CD4-positive, CD25-positive, alpha-beta regulatory T cell (primary cell): ENCODE measurements around the gene STX8. TPM values are rescaled to one million over a fixed set of nuclear protein-coding genes. Genes with fewer than 3 reads are reported as not detected.
A peak's percentile ranks its signal among the peaks of the same experiment; 100 is the strongest.
"Not testable (repeated sequence)": the region's sequence is repeated elsewhere in the genome, so short reads cannot be mapped to it uniquely, and the experiment has no call there.

Experiments used
- ATAC-seq, 2 donors: fragments of 150-1000 bp; cut with Tn5 transposase; one replicate each; pipeline ENCODE4 v1.10.0; 2021; ENCODE audit warnings: low read depth in 2 of 2, moderate number of reproducible peaks in 2 of 2, moderate library complexity in 1 of 2
- DNase-seq, 3 donors: peaks; one replicate each; pipeline versions ENCODE4 v3.0.0 to v3.0.0-alpha.2; 2012 to 2022; ENCODE audit warnings: mixed read lengths in 1 of 3
- H3K27ac ChIP-seq: one replicate; pipeline ENCODE4 v1.7.0; 2013; ENCODE audit warnings: mild to moderate bottlenecking, low read length; ENCODE audit not compliant: insufficient read depth, poor library complexity, severe bottlenecking
- H3K27me3 ChIP-seq: one replicate; pipeline ENCODE4 v1.7.0; 2013; ENCODE audit warnings: low read length; ENCODE audit not compliant: control insufficient read depth, insufficient read depth
- H3K36me3 ChIP-seq: one replicate; pipeline ENCODE4 v1.7.0; 2013; ENCODE audit warnings: mild to moderate bottlenecking, low read length, moderate library complexity; ENCODE audit not compliant: control insufficient read depth, insufficient read depth
- H3K4me1 ChIP-seq: 2 replicates; pipeline ENCODE4 v1.7.0; 2013; ENCODE audit warnings: mild to moderate bottlenecking, low read length; ENCODE audit not compliant: insufficient read depth, control insufficient read depth, poor library complexity, severe bottlenecking
- H3K4me3 ChIP-seq: one replicate; pipeline ENCODE4 v1.7.0; 2013; ENCODE audit warnings: low read depth, mild to moderate bottlenecking, low read length, moderate library complexity
- H3K9me3 ChIP-seq, 2 experiments: 1 replicate in 1 of 2; 2 replicates in 1 of 2; pipeline ENCODE4 v1.7.0; 2013; ENCODE audit warnings: low read length in 2 of 2, mild to moderate bottlenecking in 1 of 2, moderate library complexity in 1 of 2; ENCODE audit not compliant: control insufficient read depth in 2 of 2
- H3K27ac Mint-ChIP-seq, 3 donors: one replicate each; pipeline ENCODE4 v1.8.0; 2020 to 2022; ENCODE audit warnings: mild to moderate bottlenecking in 3 of 3, mixed read lengths in 3 of 3, moderate library complexity in 2 of 3
- H3K27me3 Mint-ChIP-seq: one replicate; pipeline ENCODE4 v1.8.0; 2022; ENCODE audit warnings: mild to moderate bottlenecking, mixed read lengths
- H3K36me3 Mint-ChIP-seq: one replicate; pipeline ENCODE4 v1.8.0; 2020; ENCODE audit warnings: mixed read lengths
- H3K4me1 Mint-ChIP-seq, 4 donors: one replicate each; pipeline ENCODE4 v1.8.0; 2020 to 2022; ENCODE audit warnings: mixed read lengths in 4 of 4, mild to moderate bottlenecking in 1 of 4
- H3K4me3 Mint-ChIP-seq, 4 donors: one replicate each; pipeline ENCODE4 v1.8.0; 2020 to 2022; ENCODE audit warnings: mild to moderate bottlenecking in 4 of 4, mixed read lengths in 4 of 4, moderate library complexity in 3 of 4
- H3K9me3 Mint-ChIP-seq, 7 donors: one replicate each; pipeline ENCODE4 v1.8.0; 2020 to 2022; ENCODE audit warnings: mixed read lengths in 7 of 7, mild to moderate bottlenecking in 3 of 7, moderate library complexity in 2 of 7
- polyA plus RNA-seq, 4 donors: library from polyadenylated mRNA; unstranded; fragments of 300-500 nt; fragmentation: Illumina TruSeq; gene quantifications; one replicate each; pipeline ENCODE4 v1.2.3, GENCODE V29; 2021
- total RNA-seq: library from RNA; stranded (reverse); gene quantifications from one replicate; pipeline ENCODE4 v1.2.3, GENCODE V29; 2022

Gene STX8
- total and polyA plus RNA-seq, 5 donors from 2014 or later: 83.7 to 214 (median 170) TPM

GRCh38 chr17:9568957-9569588, 6.5 kb downstream of the STX8 start:
- Mint-ChIP-seq H3K27ac (peak overlapping the region in 1 of 3 donors; percentile 21), H3K36me3 (peaks cover 34% of the 10 kb centered on the region), H3K27me3 (no peaks in the 10 kb centered on the region), H3K4me3 (peak overlapping the region in 1 of 4 donors; percentile 74), H3K9me3 (no peaks in the 10 kb centered on the region), H3K4me1 (peaks cover 25 to 64% (median 47%) of the 10 kb centered on the region in 4 donors)
- no peak for DNase-seq
- Histone ChIP-seq H3K9me3 (no peaks in the 10 kb centered on the region), H3K4me3 (no peak overlapping the region), H3K36me3 (peaks cover 14% of the 10 kb centered on the region), H3K27me3 (no peaks in the 10 kb centered on the region), H3K27ac (no peak overlapping the region), H3K4me1 (peaks cover 15% of the 10 kb centered on the region)
- no peak for ATAC-seq

- H3K27ac ChIP-seq: no peak overlapping the region
- Mint-ChIP-seq H3K27ac (no peak overlapping the region), H3K27me3 (no peaks in the 10 kb centered on the region), H3K4me3 (no peak overlapping the region), H3K9me3 (no peaks in the 10 kb centered on the region), H3K36me3 (peaks cover 41% of the 10 kb centered on the region), H3K4me1 (peaks cover 24 to 63% (median 45%) of the 10 kb centered on the region in 4 donors)
- no peaks in the 10 kb centered on the region for H3K9me3 ChIP-seq
- H3K36me3 ChIP-seq: peaks cover 14% of the 10 kb centered on the region
- no peak for ATAC-seq
- H3K27me3 ChIP-seq: no peaks in the 10 kb centered on the region
- no peak for DNase-seq
- H3K4me3 ChIP-seq: no peak overlapping the region
- peaks cover 15% of the 10 kb centered on the region for H3K4me1 ChIP-seq
These were observed 7.6 kb downstream of the STX8 start for GRCh38 chr17:9568004-9568403.

GRCh38 chr17:9566739-9567138, 8.9 kb downstream of the STX8 start:
- H3K27me3 Mint-ChIP-seq, H3K27me3 ChIP-seq, H3K4me3 ChIP-seq, H3K9me3 ChIP-seq, ATAC-seq, DNase-seq, H3K9me3 Mint-ChIP-seq: not testable (repeated sequence)
- Mint-ChIP-seq H3K4me1 (peaks cover 24 to 56% (median 47%) of the 10 kb centered on the region in 4 donors), H3K36me3 (peaks cover 48% of the 10 kb centered on the region), H3K4me3 (peak overlapping the region in 3 of 4 donors; percentile 2 to 84 (median 40)), H3K27ac (peak overlapping the region; percentile 28 to 68 (median 67))
- H3K27ac ChIP-seq: peak overlapping the region; percentile 39
- peaks cover 14% of the 10 kb centered on the region for H3K36me3 ChIP-seq
- H3K4me1 ChIP-seq: peaks cover 15% of the 10 kb centered on the region

GRCh38 chr17:9566067-9566466, 9.6 kb downstream of the STX8 start:
- Histone ChIP-seq H3K4me1 (peaks cover 15% of the 10 kb centered on the region), H3K27ac (peak overlapping the region; percentile 39), H3K36me3 (peaks cover 14% of the 10 kb centered on the region), H3K27me3 (no peaks in the 10 kb centered on the region), H3K4me3 (peak overlapping the region; percentile 83), H3K9me3 (no peaks in the 10 kb centered on the region)
- Mint-ChIP-seq H3K27ac (peak overlapping the region; percentile 28 to 68 (median 67)), H3K4me1 (peaks cover 24 to 53% (median 46%) of the 10 kb centered on the region in 4 donors), H3K36me3 (peaks cover 48% of the 10 kb centered on the region), H3K4me3 (peak overlapping the region; percentile 52 to 84 (median 67)), H3K9me3 (no peaks in the 10 kb centered on the region), H3K27me3 (no peaks in the 10 kb centered on the region)
- DNase-seq (peak in 2 of 3 donors; percentile 12 to 21), ATAC-seq (peak in 1 of 2 donors; percentile 31)

GRCh38 chr17:9564104-9564503, 11.5 kb downstream of the STX8 start:
- H3K9me3 Mint-ChIP-seq: no peaks in the 10 kb centered on the region
- H3K27ac Mint-ChIP-seq: peak overlapping the region in 2 of 3 donors; percentile 57 to 82
- DNase-seq (no peak), ATAC-seq (no peak)
- Histone ChIP-seq H3K4me3 (no peak overlapping the region), H3K27ac (no peak overlapping the region), H3K9me3 (no peaks in the 10 kb centered on the region), H3K27me3 (no peaks in the 10 kb centered on the region), H3K36me3 (peaks cover 11% of the 10 kb centered on the region), H3K4me1 (peaks cover 15% of the 10 kb centered on the region)
- peak overlapping the region; percentile 6 to 73 (median 58) for H3K4me3 Mint-ChIP-seq
- no peaks in the 10 kb centered on the region for H3K27me3 Mint-ChIP-seq
- H3K4me1 Mint-ChIP-seq: peaks cover 19 to 49% (median 41%) of the 10 kb centered on the region in 4 donors
- peaks cover 40% of the 10 kb centered on the region for H3K36me3 Mint-ChIP-seq

- no peak overlapping the region for H3K4me3 Mint-ChIP-seq
- Histone ChIP-seq H3K27ac (no peak overlapping the region), H3K4me1 (no peaks in the 10 kb centered on the region), H3K36me3 (peaks cover 10% of the 10 kb centered on the region), H3K27me3 (no peaks in the 10 kb centered on the region), H3K9me3 (no peaks in the 10 kb centered on the region), H3K4me3 (no peak overlapping the region)
- H3K4me1 Mint-ChIP-seq: peaks cover 7 to 14% (median 8%) of the 10 kb centered on the region in 4 donors
- H3K27ac Mint-ChIP-seq: no peak overlapping the region
- no peaks in the 10 kb centered on the region for H3K9me3 Mint-ChIP-seq
- peaks cover 19% of the 10 kb centered on the region for H3K36me3 Mint-ChIP-seq
- DNase-seq (no peak), ATAC-seq (no peak)
- no peaks in the 10 kb centered on the region for H3K27me3 Mint-ChIP-seq
These were observed 17.8 kb downstream of the STX8 start for GRCh38 chr17:9557857-9558256.

GRCh38 chr17:9557161-9557755, 18.4 kb downstream of the STX8 start:
- H3K9me3 ChIP-seq: no peaks in the 10 kb centered on the region
- no peak overlapping the region for H3K4me3 ChIP-seq
- H3K9me3 Mint-ChIP-seq: no peaks in the 10 kb centered on the region
- H3K4me1 Mint-ChIP-seq: peaks cover 3 to 10% (median 5%) of the 10 kb centered on the region in 4 donors
- DNase-seq (no peak), ATAC-seq (no peak)
- H3K4me1 ChIP-seq: no peaks in the 10 kb centered on the region
- peaks cover 14% of the 10 kb centered on the region for H3K36me3 Mint-ChIP-seq
- no peaks in the 10 kb centered on the region for H3K27me3 Mint-ChIP-seq
- no peaks in the 10 kb centered on the region for H3K27me3 ChIP-seq
- no peak overlapping the region for H3K27ac ChIP-seq
- H3K36me3 ChIP-seq: peaks cover 10% of the 10 kb centered on the region
- H3K4me3 Mint-ChIP-seq: no peak overlapping the region
- no peak overlapping the region for H3K27ac Mint-ChIP-seq
